Measurements from ENCODE around the gene GPR62.

The GPR62 gene

GRCh38 chr3:51945926-51946705 lies 9.1 kb upstream of the GPR62 start:
- TF ChIP-seq CTCF (IDR thresholded peaks at IDR 0.05; ENCODE audit: low read depth, low read length): no peak
- no peak overlapping the region for H3K4me3 ChIP-seq (ENCODE audit: low read depth, low read length)

- H3K4me3 ChIP-seq (ENCODE audit: low read depth, low read length): no peak overlapping the region
- TF ChIP-seq CTCF (IDR thresholded peaks at IDR 0.05; ENCODE audit: low read depth, low read length): no peak
Measured at GRCh38 chr3:51946796-51947195, 8.4 kb upstream of the GPR62 start.

- H3K4me3 ChIP-seq (ENCODE audit: low read depth, low read length): no peak overlapping the region
- TF ChIP-seq CTCF (IDR thresholded peaks at IDR 0.05; ENCODE audit: low read depth, low read length): no peak
Measured at GRCh38 chr3:51947215-51947900, 7.8 kb upstream of the GPR62 start.

- H3K4me3 ChIP-seq (ENCODE audit: low read depth, low read length): no peak overlapping the region
- TF ChIP-seq CTCF (IDR thresholded peaks at IDR 0.05; ENCODE audit: low read depth, low read length): no peak
Measured at GRCh38 chr3:51948016-51948580, 7.1 kb upstream of the GPR62 start.

GRCh38 chr3:51949121-51949520 lies 6.1 kb upstream of the GPR62 start:
- no peak overlapping the region for H3K4me3 ChIP-seq (ENCODE audit: low read depth, low read length)
- no peak for TF ChIP-seq CTCF (IDR thresholded peaks at IDR 0.05; ENCODE audit: low read depth, low read length)

GRCh38 chr3:51950899-51951298 lies 4.3 kb upstream of the GPR62 start:
- no peak for TF ChIP-seq CTCF (IDR thresholded peaks at IDR 0.05; ENCODE audit: low read depth, low read length)
- no peak overlapping the region for H3K4me3 ChIP-seq (ENCODE audit: low read depth, low read length)

GRCh38 chr3:51953445-51953844 lies 1.7 kb upstream of the GPR62 start:
- TF ChIP-seq CTCF (IDR thresholded peaks at IDR 0.05; ENCODE audit: low read depth, low read length): no peak
- no peak overlapping the region for H3K4me3 ChIP-seq (ENCODE audit: low read depth, low read length)
